HG02610 (cell line): ENCODE measurements around the gene ASB1.
"Not testable (repeated sequence)": the region's sequence is repeated elsewhere in the genome, so short reads cannot be mapped to it uniquely, and the experiment has no call there.

Experiments
- ATAC-seq: cut with Tn5 transposase; IDR thresholded peaks from one replicate; pipeline ENCODE4 v1.9.1; 2021; ENCODE audit warnings: mild to moderate bottlenecking, moderate library complexity; ENCODE audit not compliant: unreplicated experiment

Gene ASB1

GRCh38 chr2:238403632-238404405 is 22.9 kb upstream of the ASB1 start:
- no peak for ATAC-seq

GRCh38 chr2:238404406-238405216 is 22.1 kb upstream of the ASB1 start:
- no peak for ATAC-seq

- ATAC-seq: not testable (repeated sequence)
Observed at GRCh38 chr2:238405217-238405555, 21.5 kb upstream of the ASB1 start.

GRCh38 chr2:238406221-238406997 is 20.3 kb upstream of the ASB1 start:
- no peak for ATAC-seq

- no peak for ATAC-seq
Observed at GRCh38 chr2:238406998-238407285, 19.8 kb upstream of the ASB1 start.

- ATAC-seq: no peak
Observed at GRCh38 chr2:238407566-238407965, 19.2 kb upstream of the ASB1 start.

- no peak for ATAC-seq
Observed at GRCh38 chr2:238408615-238409340, 17.9 kb upstream of the ASB1 start.

- ATAC-seq: no peak
Observed at GRCh38 chr2:238409341-238410199, 17.2 kb upstream of the ASB1 start.

GRCh38 chr2:238412067-238412767 is 14.5 kb upstream of the ASB1 start:
- ATAC-seq: no peak

GRCh38 chr2:238413368-238413767 is 13.4 kb upstream of the ASB1 start:
- ATAC-seq: no peak

- ATAC-seq: no peak
Observed at GRCh38 chr2:238415036-238415764, 11.5 kb upstream of the ASB1 start.

- ATAC-seq: no peak
Observed at GRCh38 chr2:238415893-238416292, 10.8 kb upstream of the ASB1 start.

- no peak for ATAC-seq
Observed at GRCh38 chr2:238418196-238418998, 8.3 kb upstream of the ASB1 start.

- no peak for ATAC-seq
Observed at GRCh38 chr2:238418999-238419546, 7.7 kb upstream of the ASB1 start.

- no peak for ATAC-seq
Observed at GRCh38 chr2:238420442-238420841, 6.3 kb upstream of the ASB1 start.

GRCh38 chr2:238420878-238421694 is 5.6 kb upstream of the ASB1 start:
- ATAC-seq: no peak

GRCh38 chr2:238421695-238422035 is 5.1 kb upstream of the ASB1 start:
- ATAC-seq: no peak
